NCI-H460 (cell line): ENCODE measurements around the gene CACNB1. TPM values are rescaled to one million over a fixed set of nuclear protein-coding genes. Genes with fewer than 3 reads are reported as not detected.
"Not testable (repeated sequence)": the region's sequence is repeated elsewhere in the genome, so short reads cannot be mapped to it uniquely, and the experiment has no call there.

Source experiments
- DNase-seq: peaks from one replicate; pipeline ENCODE4 v3.0.0-alpha.2; 2016; ENCODE audit warnings: low read depth; ENCODE audit errors: extremely low read depth
- total RNA-seq: library from RNA; depleted of rRNA; stranded (reverse); fragments of >200 nt; shearing (Covaris generic); gene quantifications from 2 replicates; pipeline ENCODE4 v1.2.3, GENCODE V29; 2014

CACNB1 gene
- total RNA-seq, 1 experiment from 2014 or later, result 3.4 TPM

DNA sequence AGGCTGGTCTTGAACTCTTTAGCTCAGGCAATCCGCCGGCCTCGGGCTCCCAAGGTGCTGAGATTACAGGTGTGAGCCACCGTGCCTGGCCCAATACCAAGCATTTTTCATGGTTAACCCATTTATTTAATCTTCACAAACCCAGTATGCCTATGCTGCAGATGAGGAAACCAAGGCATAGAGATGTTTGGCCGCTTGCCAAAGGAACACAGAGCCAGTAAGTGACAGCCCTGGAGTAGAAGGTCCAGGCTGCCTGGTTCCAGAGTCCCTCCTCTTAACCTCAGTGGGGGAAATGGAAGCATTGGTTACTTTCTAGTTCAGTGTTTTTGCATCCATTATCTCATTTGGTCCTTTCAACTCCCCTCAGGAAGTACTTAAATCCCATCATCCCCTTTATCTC lies 16.2 kb downstream of the CACNB1 start:
- DNase-seq, result no peak

GRCh38 chr17:39178536-39178935 lies 18.9 kb downstream of the CACNB1 start:
- DNase-seq, result peak; percentile 48

DNA sequence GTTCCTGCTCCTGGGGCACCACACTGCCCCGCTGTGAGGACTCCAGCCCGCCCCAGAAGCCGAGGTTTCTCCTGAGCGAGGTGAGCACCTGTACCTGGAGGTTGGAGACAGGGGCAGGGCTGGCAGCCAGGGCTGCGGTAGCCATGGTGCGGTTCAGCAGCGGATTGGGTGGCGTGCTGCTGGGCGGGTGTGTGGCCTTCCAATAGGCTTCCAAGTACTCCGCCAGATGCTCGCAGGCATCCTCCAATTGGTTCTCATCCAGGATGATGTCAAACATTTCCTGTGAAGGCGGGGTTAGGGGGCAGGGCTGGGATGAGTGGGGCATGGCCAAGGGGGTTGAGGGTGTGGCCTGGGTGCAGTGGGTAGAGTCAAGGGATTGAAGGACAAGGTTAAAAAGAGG lies 20.2 kb downstream of the CACNB1 start:
- no peak for DNase-seq

GRCh38 chr17:39175695-39176093 lies 21.8 kb downstream of the CACNB1 start:
- DNase-seq, result no peak

- peak; percentile 63 for DNase-seq
Measured at GRCh38 chr17:39174920-39175694, 22.4 kb downstream of the CACNB1 start.

GRCh38 chr17:39173526-39174274 lies 23.8 kb downstream of the CACNB1 start:
- no peak for DNase-seq

DNA sequence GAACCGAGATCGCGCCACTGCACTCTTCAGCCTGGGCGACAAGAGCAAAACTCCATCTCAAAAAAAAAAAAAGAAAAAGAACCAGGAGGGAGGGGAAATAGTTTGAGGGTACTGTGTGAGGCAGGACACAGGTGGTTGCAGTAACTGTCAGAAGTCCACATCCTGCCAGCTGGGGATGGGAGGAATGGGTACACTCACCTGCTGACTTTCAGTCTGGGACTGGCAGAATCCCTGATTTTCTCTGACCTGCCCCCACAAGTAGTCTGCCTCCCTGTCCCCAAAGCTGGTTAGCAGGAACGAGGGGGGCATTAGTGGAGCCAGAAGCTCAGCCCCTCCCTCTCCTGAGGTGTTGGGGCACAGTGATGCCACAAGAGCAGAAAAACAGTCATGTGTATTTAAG lies 24.4 kb downstream of the CACNB1 start:
- DNase-seq, result no peak

- no peak for DNase-seq
Measured at GRCh38 chr17:39171933-39172332, 25.5 kb downstream of the CACNB1 start.

DNA sequence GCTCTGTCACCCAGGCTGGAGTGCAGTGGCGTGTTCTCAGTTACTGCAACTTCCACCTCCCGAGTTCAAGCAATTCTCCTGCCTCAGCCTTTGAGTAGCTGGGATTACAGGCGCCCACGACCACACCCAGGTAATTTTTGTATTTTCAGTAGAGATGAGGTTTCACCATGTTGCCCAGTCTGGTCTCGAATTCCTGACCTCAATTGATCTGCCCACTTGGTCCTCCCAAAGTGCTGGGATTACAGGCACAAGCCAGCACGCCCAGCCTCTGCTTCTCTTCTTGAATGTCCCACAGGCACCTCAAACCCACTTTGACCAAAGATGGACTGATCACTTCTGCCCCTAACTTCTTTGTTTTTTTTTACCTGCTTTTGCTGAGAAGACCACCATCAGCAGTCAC lies 26.9 kb downstream of the CACNB1 start:
- DNase-seq, result no peak

DNA sequence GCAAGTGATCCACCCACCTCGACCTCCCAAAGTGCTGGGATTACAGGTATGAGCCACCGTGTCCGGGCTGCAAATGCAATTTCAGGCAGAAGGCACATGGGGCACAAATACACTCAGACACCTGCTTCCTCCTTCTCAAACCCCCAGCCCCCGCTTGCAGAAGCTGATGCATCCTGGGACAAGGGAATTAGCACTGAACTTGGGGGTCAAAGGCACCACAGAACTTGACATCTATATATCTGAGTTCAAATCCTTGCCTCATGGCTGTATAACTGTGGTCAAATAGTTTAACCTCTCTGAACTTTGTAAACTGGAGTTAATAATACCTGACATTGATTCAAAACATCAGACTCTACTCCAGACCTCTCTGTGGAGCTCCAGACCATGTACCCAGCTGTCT lies 27.4 kb downstream of the CACNB1 start:
- no peak for DNase-seq

- DNase-seq, result no peak
Measured at GRCh38 chr17:39169518-39169917, 28.0 kb downstream of the CACNB1 start.

- no peak for DNase-seq
Measured at GRCh38 chr17:39169101-39169500, 28.4 kb downstream of the CACNB1 start.

- DNase-seq, result not testable (repeated sequence)
Measured at GRCh38 chr17:39168503-39168902, 29.0 kb downstream of the CACNB1 start.

- DNase-seq, result no peak
Measured at GRCh38 chr17:39167476-39167875, 30.0 kb downstream of the CACNB1 start.

DNA sequence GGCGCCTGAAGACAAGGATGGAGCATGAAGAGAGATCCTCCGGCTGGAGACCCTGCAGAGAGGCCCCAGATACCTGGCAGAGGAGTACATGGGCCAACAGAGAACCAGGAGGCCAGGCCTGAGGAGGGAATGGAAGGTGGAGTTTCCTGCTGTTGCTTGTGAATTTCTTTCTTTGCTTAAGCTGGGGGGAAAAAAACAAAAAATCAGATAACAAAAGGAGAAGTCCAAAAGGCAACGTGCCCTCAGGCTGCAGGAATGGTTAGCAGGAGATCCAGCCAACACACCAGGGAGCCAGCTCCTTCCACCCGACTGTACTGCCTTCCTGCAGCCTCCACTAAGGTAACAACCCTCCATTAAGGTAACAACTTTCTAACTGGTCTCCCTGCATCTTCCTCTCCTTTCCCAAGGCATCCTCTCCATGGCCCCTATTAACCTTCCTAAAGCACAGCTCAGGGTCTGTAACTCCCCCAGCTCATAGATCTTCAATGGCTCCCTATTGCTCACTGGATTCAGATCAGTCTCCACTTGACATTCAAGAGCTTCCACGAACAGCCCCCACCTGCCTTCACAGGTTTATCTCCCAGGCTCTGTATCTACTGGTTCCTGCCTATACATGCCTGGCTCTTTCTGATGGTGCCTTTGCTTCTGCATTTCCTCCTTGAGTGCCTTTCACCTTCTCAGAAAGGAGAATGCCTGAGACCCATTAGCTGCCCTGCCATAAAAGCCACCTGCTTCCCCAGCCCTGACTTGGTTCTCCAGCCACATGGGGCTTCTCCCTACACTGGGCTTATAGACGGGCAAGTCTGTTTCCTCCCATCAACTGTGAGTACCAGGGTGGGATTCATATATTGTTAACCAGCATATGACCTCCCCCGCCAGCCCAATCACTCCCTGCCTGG lies 30.8 kb downstream of the CACNB1 start:
- DNase-seq, result no peak

DNA sequence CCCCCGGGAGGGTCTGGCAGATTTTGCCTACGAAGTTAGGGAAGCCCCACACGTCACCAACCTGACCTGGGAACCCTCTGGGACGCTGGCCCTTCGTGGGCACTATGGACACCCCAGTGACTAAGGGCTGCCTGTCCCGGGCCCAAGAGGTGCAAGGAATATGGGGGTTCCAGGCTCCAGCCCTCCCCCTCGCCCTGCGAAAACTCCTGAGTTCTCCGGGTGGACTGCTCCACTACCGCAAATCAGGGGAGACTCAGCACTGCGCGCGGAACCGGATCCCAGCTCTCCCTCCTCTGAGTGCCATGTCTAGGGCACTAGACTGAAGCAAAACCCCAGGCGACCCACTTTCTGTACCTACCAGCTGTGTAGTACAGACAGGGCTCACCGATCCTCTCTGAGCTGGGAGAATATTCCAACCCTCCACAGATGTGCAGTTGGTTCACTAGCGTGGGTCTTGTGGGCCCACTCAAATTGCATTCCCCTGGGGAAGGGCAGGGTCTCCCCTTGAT lies 31.6 kb downstream of the CACNB1 start, which contains the start of gene ARL5C:
Gene ARL5C (minus strand): TSS at position 321 of the 509 bp plus-strand sequence. CDS start 401 bp downstream, outside the sequence.
- DNase-seq, result no peak

GRCh38 chr17:39165178-39165840 lies 32.2 kb downstream of the CACNB1 start:
- no peak for DNase-seq

GRCh38 chr17:39164675-39165143 lies 32.8 kb downstream of the CACNB1 start:
- peak; percentile 73 for DNase-seq

GRCh38 chr17:39161962-39162361 lies 35.5 kb downstream of the CACNB1 start:
- no peak for DNase-seq

- DNase-seq, result no peak
Measured at GRCh38 chr17:39158623-39159022, 38.8 kb downstream of the CACNB1 start.
